DLD1 (cell line): ENCODE measurements around the gene SLC6A7.

Experiments used
- in situ Hi-C: cut with HindIII; loops from 2 replicates; pipeline ENCODE4 v1.10.0; 2017; ENCODE audit warnings: low sequenced_read_pairs

Gene SLC6A7

GRCh38 chr5:150255659-150256409, 66.0 kb downstream of the SLC6A7 start:
- in situ Hi-C loops, result no loop called here

GRCh38 chr5:150256410-150257064, 66.7 kb downstream of the SLC6A7 start:
- in situ Hi-C loops, result no loop called here

- in situ Hi-C loops, result no loop called here
Observed at GRCh38 chr5:150257424-150257823, 67.6 kb downstream of the SLC6A7 start.

- in situ Hi-C loops, result no loop called here
Observed at GRCh38 chr5:150258130-150258529, 68.3 kb downstream of the SLC6A7 start.
